K562 (cell line): ENCODE measurements around the gene SPRYD3. TPM values are rescaled to one million over a fixed set of nuclear protein-coding genes. Genes with fewer than 3 reads are reported as not detected.

Source experiments
- ARID4B ChIP-seq: sonication (generic); formaldehyde crosslinking; IDR thresholded peaks from 2 replicates; pipeline ENCODE4 v1.8.0; 2022; ENCODE audit warnings: mild to moderate bottlenecking, missing genetic modification reagents
- BDP1 ChIP-seq: IDR thresholded peaks from 3 replicates; pipeline ENCODE4 v1.6.1; 2011; ENCODE audit not compliant: insufficient read length, insufficient read depth
- BRD4 ChIP-seq: fragments of 200-600 bp; sonication (generic); IDR thresholded peaks from 2 replicates; pipeline ENCODE4 v1.6.1; 2017; ENCODE audit warnings: inconsistent platforms
- DEAF1 ChIP-seq: fragments of 450-650 bp; formaldehyde crosslinking; IDR thresholded peaks from 2 replicates; pipeline ENCODE4 v1.4.0; 2020; ENCODE audit warnings: mild to moderate bottlenecking, moderate library complexity
- FUS ChIP-seq: fragments of 200-400 bp; formaldehyde crosslinking; optimal IDR thresholded peaks from 2 replicates; pipeline ENCODE3; 2017; ENCODE audit warnings: low read depth, low read length
- HDAC3 ChIP-seq: fragments of 450-650 bp; IDR thresholded peaks from 2 replicates; pipeline ENCODE4 v1.6.1; 2018; ENCODE audit warnings: borderline replicate concordance, mild to moderate bottlenecking, moderate library complexity; ENCODE audit not compliant: partially characterized antibody
- MCM5 ChIP-seq: fragments of 450-650 bp; IDR thresholded peaks from 2 replicates; pipeline ENCODE4 v1.6.1; 2016; ENCODE audit warnings: low read depth
- TAF7 ChIP-seq: fragments of 450-650 bp; IDR thresholded peaks from 2 replicates; pipeline ENCODE4 v1.6.1; 2016; ENCODE audit warnings: missing genetic modification characterization, missing compliant biosample characterization
- ZBTB11 ChIP-seq, 3 experiments: fragments of 200-800 bp in 1 of 3; fragments of 250-450 bp in 1 of 3; fragments of 450-650 bp in 1 of 3; sonication (Bioruptor Pico) in 1 of 3; sonication (Bioruptor generic) in 1 of 3; formaldehyde crosslinking in 1 of 3; IDR thresholded peaks; 2 replicates each; pipeline versions ENCODE4 v1.6.1 to v1.8.0; 2016 to 2022; ENCODE audit warnings: mild to moderate bottlenecking in 2 of 3, missing genetic modification characterization in 2 of 3, missing compliant biosample characterization in 1 of 3, moderate library complexity in 1 of 3
- ZNF143 ChIP-seq: sonication (generic); formaldehyde crosslinking; IDR thresholded peaks from 2 replicates; pipeline ENCODE4 v1.9.0; 2022; ENCODE audit warnings: mild to moderate bottlenecking, missing genetic modification reagents
- polyA plus RNA-seq, 8 experiments: library from polyadenylated mRNA; depleted of rRNA in 4 of 8; stranded (reverse) in 5 of 8; unstranded in 3 of 8; fragments of >200 nt; fragmentation: Nextera tagmentation in 2 of 8; fragmentation: Illumina TruSeq in 1 of 8; extraction: Ambion mirVana in 2 of 8; extraction: Trizol in 1 of 8; gene quantifications; 2 replicates each; pipeline versions ENCODE4 v1.2.1 to v1.2.3, GENCODE V29; 2011 to 2014; ENCODE audit warnings: inconsistent platforms in 1 of 8, missing spikeins in 1 of 8
- total RNA-seq, 7 experiments: library from RNA; depleted of rRNA in 6 of 7; stranded (reverse); fragments of >200 nt in 6 of 7; fragmentation: Illumina TruSeq in 2 of 7; extraction: Trizol in 2 of 7; gene quantifications; 2 replicates each; pipeline versions ENCODE4 v1.2.1 to v1.2.3, GENCODE V29; 2011 to 2021; ENCODE audit warnings: low replicate concordance in 1 of 7
- TF ChIP-seq, protein P1 (sequence below): fragments of 250-450 bp; sonication (Bioruptor Pico); IDR thresholded peaks from 2 replicates; pipeline ENCODE4 v1.5.0; 2021
- TF ChIP-seq, protein P2 (sequence below): fragments of 150-350 bp; IDR thresholded peaks from 2 replicates; pipeline ENCODE4 v1.6.1; 2014; ENCODE audit warnings: low read depth, mild to moderate bottlenecking, low read length, borderline replicate concordance

SPRYD3 gene
- total and polyA plus RNA-seq, 9 of the 15 experiments (the other 6 are each of a cell fraction or from before 2014, with no cell fraction given): 1.5 to 13.6 (median 7.6) TPM

- TF ChIP-seq ZBTB11 (CRISPR knock-in tag; IDR thresholded peaks at IDR 0.05): peak; percentile 47 to 69 (median 67); a peak in 3 of 6 replicates
- peak; percentile 59 for TF ChIP-seq TAF7 (tag)
- TF ChIP-seq, protein P1, sequence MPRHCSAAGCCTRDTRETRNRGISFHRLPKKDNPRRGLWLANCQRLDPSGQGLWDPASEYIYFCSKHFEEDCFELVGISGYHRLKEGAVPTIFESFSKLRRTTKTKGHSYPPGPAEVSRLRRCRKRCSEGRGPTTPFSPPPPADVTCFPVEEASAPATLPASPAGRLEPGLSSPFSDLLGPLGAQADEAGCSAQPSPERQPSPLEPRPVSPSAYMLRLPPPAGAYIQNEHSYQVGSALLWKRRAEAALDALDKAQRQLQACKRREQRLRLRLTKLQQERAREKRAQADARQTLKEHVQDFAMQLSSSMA (CRISPR knock-in tag): no peak
- no peak for TF ChIP-seq HDAC3
- no peak; the same call in 1 of the 2 replicates for TF ChIP-seq BRD4
- TF ChIP-seq ARID4B (CRISPR knock-in tag): peak; percentile 50; the same call in 1 of the 2 replicates
- no peak for TF ChIP-seq ZNF143 (CRISPR knock-in tag)
- no peak for TF ChIP-seq MCM5
- TF ChIP-seq, protein P2, sequence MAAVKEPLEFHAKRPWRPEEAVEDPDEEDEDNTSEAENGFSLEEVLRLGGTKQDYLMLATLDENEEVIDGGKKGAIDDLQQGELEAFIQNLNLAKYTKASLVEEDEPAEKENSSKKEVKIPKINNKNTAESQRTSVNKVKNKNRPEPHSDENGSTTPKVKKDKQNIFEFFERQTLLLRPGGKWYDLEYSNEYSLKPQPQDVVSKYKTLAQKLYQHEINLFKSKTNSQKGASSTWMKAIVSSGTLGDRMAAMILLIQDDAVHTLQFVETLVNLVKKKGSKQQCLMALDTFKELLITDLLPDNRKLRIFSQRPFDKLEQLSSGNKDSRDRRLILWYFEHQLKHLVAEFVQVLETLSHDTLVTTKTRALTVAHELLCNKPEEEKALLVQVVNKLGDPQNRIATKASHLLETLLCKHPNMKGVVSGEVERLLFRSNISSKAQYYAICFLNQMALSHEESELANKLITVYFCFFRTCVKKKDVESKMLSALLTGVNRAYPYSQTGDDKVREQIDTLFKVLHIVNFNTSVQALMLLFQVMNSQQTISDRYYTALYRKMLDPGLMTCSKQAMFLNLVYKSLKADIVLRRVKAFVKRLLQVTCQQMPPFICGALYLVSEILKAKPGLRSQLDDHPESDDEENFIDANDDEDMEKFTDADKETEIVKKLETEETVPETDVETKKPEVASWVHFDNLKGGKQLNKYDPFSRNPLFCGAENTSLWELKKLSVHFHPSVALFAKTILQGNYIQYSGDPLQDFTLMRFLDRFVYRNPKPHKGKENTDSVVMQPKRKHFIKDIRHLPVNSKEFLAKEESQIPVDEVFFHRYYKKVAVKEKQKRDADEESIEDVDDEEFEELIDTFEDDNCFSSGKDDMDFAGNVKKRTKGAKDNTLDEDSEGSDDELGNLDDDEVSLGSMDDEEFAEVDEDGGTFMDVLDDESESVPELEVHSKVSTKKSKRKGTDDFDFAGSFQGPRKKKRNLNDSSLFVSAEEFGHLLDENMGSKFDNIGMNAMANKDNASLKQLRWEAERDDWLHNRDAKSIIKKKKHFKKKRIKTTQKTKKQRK: no peak
- TF ChIP-seq DEAF1 (CRISPR knock-in tag): no peak
- no peak for TF ChIP-seq FUS
- no peak for TF ChIP-seq BDP1
Measured at GRCh38 chr12:53046655-53047220, 32.5 kb downstream of the SPRYD3 start (continued).
